Measurements from ENCODE around the gene STAT5A.

GRCh38 chr17:42288803-42289610 is 709 bp downstream of the STAT5A start:
- TF ChIP-seq CTCF (IDR thresholded peaks at IDR 0.05; ENCODE audit: borderline replicate concordance, extremely low read depth, low read length, poor library complexity, severe bottlenecking) (no peak), EZH2 (IDR thresholded peaks at IDR 0.05; ENCODE audit: borderline replicate concordance, low read depth, low read length, severe bottlenecking) (no peak)

All from DND-41 (cell line).